ENCODE results near the gene ACER3.

Gene ACER3

GRCh38 chr11:77035039-77035438, 174.3 kb downstream of the ACER3 start:
- H3K4me1 ChIP-seq: peaks cover 17 to 40% (median 27%) of the 10 kb centered on the region in 10 experiments
- no peak for TF ChIP-seq Cebpa-rat (IDR thresholded peaks at IDR 0.05)
- peak overlapping the region in 4 of 11 experiments; percentile 19 to 52 (median 26); a peak in 2 of 22 replicates for H3K4me2 ChIP-seq

GRCh38 chr11:77035580-77035979, 174.9 kb downstream of the ACER3 start:
- no peaks in the 10 kb centered on the region for H3K36me3 ChIP-seq
- no peak overlapping the region for H3K4me3 ChIP-seq
- no peak overlapping the region for H3K27ac ChIP-seq
- H3K4me2 ChIP-seq: peak overlapping the region in 6 of 11 experiments; percentile 19 to 52 (median 26); a peak in 9 of 22 replicates
- TF ChIP-seq Cebpa-rat (IDR thresholded peaks at IDR 0.05): no peak
- H3K9ac ChIP-seq: no peak overlapping the region
- peaks cover 8 to 14% (median 11%) of the 10 kb centered on the region in 11 experiments; a peak in 18 of 22 replicates for H3K27me3 ChIP-seq
- H3K4me1 ChIP-seq: peaks cover 17 to 41% (median 27%) of the 10 kb centered on the region in 10 experiments
- H4K20me1 ChIP-seq: peaks cover 0 to 4% (median 0%) of the 10 kb centered on the region in 11 experiments; a peak in 2 of 22 replicates
- peaks cover 0 to 12% (median 7%) of the 10 kb centered on the region in 11 experiments; a peak in 11 of 22 replicates for H3K9me3 ChIP-seq (replicated peaks in 1 of 11)

More at GRCh38 chr11:77035039-77035438, 174.3 kb downstream of the ACER3 start:
- Histone ChIP-seq H3K27ac (no peak overlapping the region), H3K9me3 (replicated peaks in 1 of 11) (peaks cover 0 to 6% (median 3%) of the 10 kb centered on the region in 11 experiments; a peak in 11 of 22 replicates), H3K4me3 (no peak overlapping the region), H4K20me1 (peaks cover 0 to 4% (median 0%) of the 10 kb centered on the region in 11 experiments; a peak in 2 of 22 replicates), H3K9ac (no peak overlapping the region), H3K36me3 (no peaks in the 10 kb centered on the region), H3K27me3 (peaks cover 8 to 14% (median 9%) of the 10 kb centered on the region in 11 experiments; a peak in 18 of 22 replicates)

- no peak for TF ChIP-seq Cebpa-rat (IDR thresholded peaks at IDR 0.05)
- H3K4me1 ChIP-seq: peaks cover 17 to 41% (median 27%) of the 10 kb centered on the region in 10 experiments
- no peaks in the 10 kb centered on the region for H3K36me3 ChIP-seq
- no peak overlapping the region for H3K27ac ChIP-seq
- no peak overlapping the region for H3K9ac ChIP-seq
- H3K4me2 ChIP-seq: no peak overlapping the region
- H3K27me3 ChIP-seq: peaks cover 8 to 14% (median 11%) of the 10 kb centered on the region in 11 experiments; a peak in 18 of 22 replicates
- no peak overlapping the region for H3K4me3 ChIP-seq
- H3K9me3 ChIP-seq (replicated peaks in 1 of 11): peaks cover 0 to 17% (median 7%) of the 10 kb centered on the region in 11 experiments; a peak in 11 of 22 replicates
- H4K20me1 ChIP-seq: peaks cover 0 to 4% (median 0%) of the 10 kb centered on the region in 11 experiments; a peak in 2 of 22 replicates
Measured at GRCh38 chr11:77036398-77036797, 175.7 kb downstream of the ACER3 start.

DNA sequence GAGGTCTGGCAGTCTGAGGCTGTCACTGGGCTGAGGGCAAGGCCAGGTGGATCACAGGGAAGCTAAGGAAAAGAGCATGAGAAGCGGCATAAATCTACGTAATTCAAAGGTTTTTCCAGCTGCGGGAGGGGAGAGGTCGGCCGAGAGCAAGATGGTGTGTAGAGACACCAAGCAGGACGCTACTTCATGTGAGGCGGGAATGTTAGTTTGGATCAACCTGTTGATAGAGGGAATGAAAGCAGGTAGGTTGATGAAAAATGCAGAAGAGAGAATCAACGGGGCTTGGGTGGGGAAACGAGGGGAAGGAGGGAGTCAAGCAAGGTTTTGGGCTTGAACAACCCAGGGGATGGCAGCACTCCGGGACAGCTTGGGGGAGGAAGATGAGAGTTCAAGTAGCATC, 176.3 kb downstream of the ACER3 start:
- Histone ChIP-seq H3K27ac (no peak overlapping the region), H3K27me3 (peaks cover 8 to 14% (median 11%) of the 10 kb centered on the region in 11 experiments; a peak in 18 of 22 replicates), H4K20me1 (peaks cover 0 to 4% (median 0%) of the 10 kb centered on the region in 11 experiments; a peak in 2 of 22 replicates), H3K9ac (no peak overlapping the region), H3K4me1 (peaks cover 17 to 41% (median 27%) of the 10 kb centered on the region in 10 experiments), H3K4me2 (no peak overlapping the region), H3K4me3 (no peak overlapping the region), H3K36me3 (no peaks in the 10 kb centered on the region), H3K9me3 (replicated peaks in 1 of 11) (peaks cover 0 to 17% (median 7%) of the 10 kb centered on the region in 11 experiments; a peak in 11 of 22 replicates)
- TF ChIP-seq Cebpa-rat (IDR thresholded peaks at IDR 0.05): no peak

DNA sequence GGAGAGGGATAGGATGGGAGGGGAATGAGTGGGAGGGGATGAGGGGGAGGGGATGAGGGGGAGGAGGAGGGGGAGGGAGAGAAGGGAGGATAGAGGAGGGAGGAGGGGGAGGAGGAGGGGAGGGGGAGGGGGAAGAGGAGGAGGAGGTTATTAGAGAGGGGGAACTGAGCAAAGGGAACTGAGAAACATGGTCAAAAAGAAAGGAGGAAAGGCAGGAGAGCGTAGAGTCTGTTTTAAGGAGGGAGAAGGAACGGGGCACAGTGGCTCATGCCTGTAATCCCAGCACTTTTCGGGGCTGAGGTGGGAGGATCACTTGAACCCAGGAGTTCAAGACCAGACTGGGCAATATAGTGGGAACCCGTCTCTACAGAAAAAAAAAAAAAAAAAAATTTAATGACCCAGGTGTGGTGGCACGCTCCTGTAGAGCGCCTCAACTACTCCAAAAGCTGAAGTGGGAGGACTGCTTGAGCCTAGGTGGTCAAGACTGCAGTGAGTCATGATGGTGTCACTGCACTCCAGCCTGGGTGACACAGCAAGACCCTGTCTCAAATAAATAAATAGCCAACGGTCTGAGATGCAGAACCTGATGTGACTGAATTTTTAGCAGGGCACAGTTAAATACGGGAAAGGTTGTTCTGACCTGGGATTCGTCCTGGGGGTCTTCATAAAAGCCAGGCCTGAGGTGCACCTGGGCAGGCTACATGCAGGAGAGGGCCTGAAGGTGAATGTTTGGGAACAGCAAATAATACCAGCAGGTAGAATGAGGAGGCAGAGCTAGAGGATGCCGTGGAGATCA, 177.5 kb downstream of the ACER3 start:
- Histone ChIP-seq H4K20me1 (peaks cover 0 to 4% (median 0%) of the 10 kb centered on the region in 11 experiments; a peak in 2 of 22 replicates), H3K4me1 (peaks cover 17 to 41% (median 27%) of the 10 kb centered on the region in 10 experiments), H3K4me2 (peak overlapping the region; percentile 59 to 82 (median 73)), H3K9ac (no peak overlapping the region), H3K27me3 (peaks cover 8 to 14% (median 11%) of the 10 kb centered on the region in 11 experiments; a peak in 18 of 22 replicates), H3K4me3 (no peak overlapping the region), H3K36me3 (no peaks in the 10 kb centered on the region), H3K27ac (no peak overlapping the region), H3K9me3 (replicated peaks in 1 of 11) (peaks cover 0 to 17% (median 7%) of the 10 kb centered on the region in 11 experiments; a peak in 11 of 22 replicates)
- TF ChIP-seq Cebpa-rat (IDR thresholded peaks at IDR 0.05): no peak

DNA sequence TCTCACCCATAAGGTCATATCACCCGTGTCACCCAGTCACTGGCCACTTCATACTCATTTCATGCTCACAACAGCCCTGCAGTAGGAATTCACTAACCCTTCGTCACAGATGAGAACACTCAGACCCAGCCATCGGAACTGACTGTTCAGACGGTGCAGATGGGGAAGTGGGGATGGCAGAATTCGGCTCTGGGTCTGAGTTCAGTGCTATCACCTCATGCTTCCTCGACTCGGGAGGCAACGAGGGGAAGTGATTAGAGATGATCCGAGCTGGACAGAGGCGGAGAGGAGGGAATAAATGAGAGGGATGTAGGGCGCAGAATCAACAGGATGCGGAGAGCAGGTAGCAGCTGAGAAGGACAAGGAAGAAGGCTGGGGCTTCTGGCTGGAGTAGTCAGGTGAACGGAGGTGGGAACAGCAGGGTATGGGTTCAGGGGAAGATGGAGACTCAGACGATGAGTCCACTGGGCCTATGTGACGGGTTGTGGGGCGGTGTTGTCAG, 178.2 kb downstream of the ACER3 start:
- Histone ChIP-seq H4K20me1 (peaks cover 0 to 4% (median 0%) of the 10 kb centered on the region in 11 experiments; a peak in 2 of 22 replicates), H3K4me3 (no peak overlapping the region), H3K4me1 (peaks cover 17 to 39% (median 26%) of the 10 kb centered on the region in 10 experiments), H3K4me2 (peak overlapping the region; percentile 59 to 82 (median 73)), H3K36me3 (no peaks in the 10 kb centered on the region), H3K27me3 (peaks cover 8 to 14% (median 11%) of the 10 kb centered on the region in 11 experiments; a peak in 18 of 22 replicates), H3K9ac (0 out of 22 replicates have a peak overlapping the region, but pooled peaks of 1 of the 11 experiments have one; percentile 16), H3K27ac (no peak overlapping the region), H3K9me3 (replicated peaks in 1 of 11) (peaks cover 0 to 17% (median 7%) of the 10 kb centered on the region in 11 experiments; a peak in 11 of 22 replicates)
- no peak for TF ChIP-seq Cebpa-rat (IDR thresholded peaks at IDR 0.05)

GRCh38 chr11:77039491-77040400, 179.0 kb downstream of the ACER3 start:
- Histone ChIP-seq H3K9ac (no peak overlapping the region), H3K9me3 (replicated peaks in 1 of 11) (peaks cover 0 to 17% (median 7%) of the 10 kb centered on the region in 11 experiments; a peak in 11 of 22 replicates), H3K36me3 (no peaks in the 10 kb centered on the region), H3K27me3 (peaks cover 8 to 14% (median 11%) of the 10 kb centered on the region in 11 experiments; a peak in 18 of 22 replicates), H3K4me2 (peak overlapping the region; percentile 59 to 82 (median 73)), H3K4me1 (peaks cover 17 to 31% (median 24%) of the 10 kb centered on the region in 10 experiments), H3K27ac (no peak overlapping the region), H3K4me3 (peak overlapping the region in 1 of 10 experiments; percentile 28; a peak in 2 of 20 replicates), H4K20me1 (peaks cover 0 to 4% (median 0%) of the 10 kb centered on the region in 11 experiments; a peak in 2 of 22 replicates)
- TF ChIP-seq Cebpa-rat (IDR thresholded peaks at IDR 0.05): no peak

- Histone ChIP-seq H3K4me3 (no peak overlapping the region), H3K27me3 (peaks cover 8 to 14% (median 11%) of the 10 kb centered on the region in 11 experiments; a peak in 18 of 22 replicates), H3K9ac (no peak overlapping the region), H3K27ac (no peak overlapping the region), H3K36me3 (no peaks in the 10 kb centered on the region), H3K4me1 (peaks cover 17 to 25% (median 23%) of the 10 kb centered on the region in 10 experiments), H3K9me3 (replicated peaks in 1 of 11) (peaks cover 0 to 17% (median 7%) of the 10 kb centered on the region in 11 experiments; a peak in 11 of 22 replicates), H3K4me2 (0 out of 22 replicates have a peak overlapping the region, but pooled peaks of 1 of the 11 experiments have one; percentile 77), H4K20me1 (peaks cover 0 to 4% (median 0%) of the 10 kb centered on the region in 11 experiments; a peak in 2 of 22 replicates)
- no peak for TF ChIP-seq Cebpa-rat (IDR thresholded peaks at IDR 0.05)
Measured at GRCh38 chr11:77040401-77040777, 179.7 kb downstream of the ACER3 start.
